Measurements from ENCODE around the gene ZRANB2. TPM values are rescaled to one million over a fixed set of nuclear protein-coding genes. Genes with fewer than 3 reads are reported as not detected.

Gene ZRANB2
- total RNA-seq, 1 donor from 2014 or later = 45.3 TPM

DNA sequence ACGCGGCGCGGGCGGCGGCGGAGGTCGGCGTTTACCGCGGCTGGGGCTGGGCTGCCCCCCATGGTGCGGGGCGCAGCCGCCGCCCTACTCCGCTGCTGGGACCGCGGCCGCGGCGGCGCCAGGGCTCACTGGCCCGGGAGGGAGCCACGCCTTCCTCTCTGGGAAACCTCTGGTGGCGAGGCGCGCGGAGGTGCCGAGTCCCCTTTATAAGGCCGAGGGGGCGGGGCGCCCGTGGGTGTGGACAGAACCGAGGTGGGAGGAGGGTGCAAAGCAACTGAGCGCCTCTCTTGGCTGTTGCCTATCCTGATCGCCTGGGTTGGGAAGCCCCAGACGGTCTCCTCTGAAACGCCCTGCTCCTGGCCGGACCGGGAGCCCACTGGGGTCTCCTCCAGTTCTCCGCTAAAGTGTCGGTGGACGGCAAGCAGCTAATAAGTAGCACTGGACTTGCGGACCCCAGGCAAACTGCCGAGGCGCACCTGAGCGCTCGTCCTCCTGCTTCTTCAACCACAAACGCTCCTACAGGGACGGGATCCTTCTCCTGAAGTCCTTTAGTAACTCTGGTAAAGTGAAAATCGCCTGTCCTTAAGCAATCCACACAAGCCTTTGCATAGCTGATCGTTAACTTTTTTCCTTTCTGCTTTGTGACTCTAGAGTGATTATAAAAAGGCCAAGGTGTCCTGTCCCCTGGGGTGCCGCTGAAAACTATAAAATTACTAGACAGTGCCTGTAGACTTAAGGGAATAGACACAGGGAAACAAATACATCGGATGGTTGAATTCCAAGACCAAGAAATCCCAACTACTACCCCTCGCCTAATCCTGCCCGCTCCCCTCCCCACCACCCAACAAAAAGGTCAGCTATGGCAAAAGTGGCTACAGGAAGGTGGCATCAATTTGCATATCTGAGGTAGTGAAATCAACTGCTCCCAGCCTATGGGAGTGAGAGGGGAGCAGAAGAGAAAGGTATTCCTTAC lies 32.9 kb downstream of the ZRANB2 start, which contains the start of gene PTGER3:
Gene PTGER3, minus strand, starts transcription at position 182 of the 973 bp plus-strand sequence. CDS start 239 bp downstream, outside the sequence.
- Histone ChIP-seq H3K27me3 (ENCODE audit: control insufficient read depth, insufficient read depth, low read length) (peaks cover 22% of the 10 kb centered on the region), H3K4me3 (ENCODE audit: low read depth, low read length) (peak within 1 kb of the TSS; percentile 33), H3K36me3 (ENCODE audit: control insufficient read depth, insufficient read depth, low read length) (no peaks in the 10 kb centered on the region)
- DNase-seq (ENCODE audit: low read depth) = no peak
- TF ChIP-seq, protein P1, sequence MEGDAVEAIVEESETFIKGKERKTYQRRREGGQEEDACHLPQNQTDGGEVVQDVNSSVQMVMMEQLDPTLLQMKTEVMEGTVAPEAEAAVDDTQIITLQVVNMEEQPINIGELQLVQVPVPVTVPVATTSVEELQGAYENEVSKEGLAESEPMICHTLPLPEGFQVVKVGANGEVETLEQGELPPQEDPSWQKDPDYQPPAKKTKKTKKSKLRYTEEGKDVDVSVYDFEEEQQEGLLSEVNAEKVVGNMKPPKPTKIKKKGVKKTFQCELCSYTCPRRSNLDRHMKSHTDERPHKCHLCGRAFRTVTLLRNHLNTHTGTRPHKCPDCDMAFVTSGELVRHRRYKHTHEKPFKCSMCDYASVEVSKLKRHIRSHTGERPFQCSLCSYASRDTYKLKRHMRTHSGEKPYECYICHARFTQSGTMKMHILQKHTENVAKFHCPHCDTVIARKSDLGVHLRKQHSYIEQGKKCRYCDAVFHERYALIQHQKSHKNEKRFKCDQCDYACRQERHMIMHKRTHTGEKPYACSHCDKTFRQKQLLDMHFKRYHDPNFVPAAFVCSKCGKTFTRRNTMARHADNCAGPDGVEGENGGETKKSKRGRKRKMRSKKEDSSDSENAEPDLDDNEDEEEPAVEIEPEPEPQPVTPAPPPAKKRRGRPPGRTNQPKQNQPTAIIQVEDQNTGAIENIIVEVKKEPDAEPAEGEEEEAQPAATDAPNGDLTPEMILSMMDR (IDR thresholded peaks at IDR 0.05; ENCODE audit: insufficient read depth, low read length, poor library complexity, severe bottlenecking) = no peak

DNA sequence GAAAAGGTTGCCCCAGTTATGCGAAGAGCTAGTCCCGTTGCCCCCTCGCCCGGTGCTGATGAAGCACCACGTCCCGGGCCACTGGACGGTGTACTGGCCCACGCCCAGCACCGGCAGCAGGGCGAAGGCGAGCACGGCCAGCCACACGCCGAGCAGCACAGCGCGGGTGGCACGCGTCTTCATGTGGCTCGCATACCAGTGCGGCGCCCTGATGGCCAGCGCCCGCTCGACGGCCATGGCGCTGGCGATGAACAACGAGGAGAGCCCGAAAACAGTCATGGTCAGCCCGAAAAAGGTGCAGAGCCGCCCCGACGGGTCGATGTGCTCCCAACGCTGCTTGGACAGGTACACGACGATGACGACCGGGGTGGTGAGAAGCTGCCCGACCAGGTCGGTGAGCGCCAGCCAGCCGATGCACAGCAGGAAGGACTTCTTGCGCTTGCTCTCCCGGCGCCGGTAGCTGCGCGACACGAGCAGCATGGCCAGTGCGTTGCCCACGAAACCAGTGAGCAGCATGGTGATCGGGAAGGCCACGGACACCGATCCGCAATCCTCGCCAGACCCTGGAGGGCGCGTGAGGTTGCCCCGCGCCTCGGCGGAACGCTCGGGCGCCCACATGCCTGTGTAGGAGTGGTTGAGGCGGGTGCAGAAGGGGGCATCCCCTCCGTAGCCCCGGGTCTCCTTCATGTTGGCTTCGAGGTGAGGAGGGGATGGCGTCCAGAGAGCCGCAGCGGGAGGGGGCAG lies 33.8 kb downstream of the ZRANB2 start:
- Histone ChIP-seq H3K4me3 (ENCODE audit: low read depth, low read length) (peak overlapping the region; percentile 33), H3K27me3 (ENCODE audit: control insufficient read depth, insufficient read depth, low read length) (peaks cover 22% of the 10 kb centered on the region), H3K36me3 (ENCODE audit: control insufficient read depth, insufficient read depth, low read length) (no peaks in the 10 kb centered on the region)
- TF ChIP-seq, protein P1 (IDR thresholded peaks at IDR 0.05; ENCODE audit: insufficient read depth, low read length, poor library complexity, severe bottlenecking) = no peak
- no peak for DNase-seq (ENCODE audit: low read depth)

DNA sequence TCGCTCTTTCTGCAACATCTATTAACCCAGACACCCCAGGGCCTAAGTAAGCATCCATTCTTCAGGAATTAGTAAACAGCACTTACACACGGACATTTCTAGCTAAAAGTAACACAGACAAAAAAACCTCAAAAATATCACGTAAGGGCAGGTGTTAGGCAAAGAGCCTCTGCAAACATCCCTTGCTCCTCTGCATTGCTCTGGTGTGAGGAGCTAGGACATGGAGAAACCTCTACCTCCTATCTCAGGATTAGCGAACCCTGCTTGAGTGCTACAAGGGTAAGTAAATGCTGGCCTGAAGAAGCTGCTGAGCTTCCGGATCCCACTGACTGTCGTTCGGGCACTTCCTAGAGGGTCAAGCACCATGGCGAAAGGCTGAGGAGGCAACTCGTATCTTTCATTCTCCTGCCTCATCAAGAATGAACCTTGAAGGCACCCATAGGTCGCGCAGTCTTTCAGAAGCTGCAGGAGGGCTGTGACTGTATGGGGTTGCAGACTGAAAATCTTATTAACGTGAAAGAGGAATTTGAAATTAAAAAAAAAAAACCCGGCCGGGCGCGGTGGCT lies 35.3 kb downstream of the ZRANB2 start:
- no peak for DNase-seq (ENCODE audit: low read depth)
- H3K36me3 ChIP-seq (ENCODE audit: control insufficient read depth, insufficient read depth, low read length) = no peaks in the 10 kb centered on the region
- peaks cover 22% of the 10 kb centered on the region for H3K27me3 ChIP-seq (ENCODE audit: control insufficient read depth, insufficient read depth, low read length)
- no peak overlapping the region for H3K4me3 ChIP-seq (ENCODE audit: low read depth, low read length)
- TF ChIP-seq, protein P1 (IDR thresholded peaks at IDR 0.05; ENCODE audit: insufficient read depth, low read length, poor library complexity, severe bottlenecking) = no peak

DNA sequence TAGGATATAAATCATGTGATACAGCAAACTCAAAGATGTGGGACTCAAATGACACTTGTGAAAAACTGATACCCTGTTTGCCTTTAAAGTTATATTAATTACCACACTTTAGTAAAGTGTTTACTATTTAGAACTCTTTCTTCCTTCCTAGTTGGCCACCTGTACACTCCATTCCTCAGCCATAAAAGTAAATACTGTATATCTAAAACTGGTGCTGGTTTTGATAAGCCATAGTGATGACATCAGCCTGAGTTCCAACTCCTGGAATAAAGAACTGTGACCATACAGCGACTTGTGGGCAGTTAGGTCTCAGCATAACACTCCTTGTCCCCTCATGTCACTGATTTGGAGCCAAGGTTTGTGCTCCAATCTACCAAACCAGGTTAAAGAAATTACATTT lies 36.0 kb downstream of the ZRANB2 start:
- no peak for DNase-seq (ENCODE audit: low read depth)
- Histone ChIP-seq H3K36me3 (ENCODE audit: control insufficient read depth, insufficient read depth, low read length) (no peaks in the 10 kb centered on the region), H3K27me3 (ENCODE audit: control insufficient read depth, insufficient read depth, low read length) (peaks cover 22% of the 10 kb centered on the region), H3K4me3 (ENCODE audit: low read depth, low read length) (no peak overlapping the region)
- TF ChIP-seq, protein P1 (IDR thresholded peaks at IDR 0.05; ENCODE audit: insufficient read depth, low read length, poor library complexity, severe bottlenecking) = no peak

DNA sequence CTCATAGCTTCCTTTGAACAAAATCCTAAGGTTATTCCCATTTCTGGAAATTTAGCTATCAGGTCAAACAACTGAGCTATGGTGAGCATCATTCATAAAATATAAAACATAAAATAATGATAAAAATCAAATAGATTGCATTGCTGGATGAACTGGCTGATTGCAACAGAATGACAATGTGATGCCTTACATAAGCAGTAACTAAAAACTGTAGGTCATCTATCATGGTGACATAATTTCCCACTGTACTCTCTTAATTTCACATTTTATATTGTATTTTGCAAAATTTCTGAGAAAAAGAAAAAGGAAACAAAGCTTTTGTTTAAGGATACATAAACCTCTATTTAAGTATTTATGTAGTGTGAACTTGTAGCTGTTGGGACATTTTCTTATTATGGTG lies 37.8 kb downstream of the ZRANB2 start:
- Histone ChIP-seq H3K4me3 (ENCODE audit: low read depth, low read length) (no peak overlapping the region), H3K27me3 (ENCODE audit: control insufficient read depth, insufficient read depth, low read length) (peaks cover 18% of the 10 kb centered on the region), H3K36me3 (ENCODE audit: control insufficient read depth, insufficient read depth, low read length) (no peaks in the 10 kb centered on the region)
- DNase-seq (ENCODE audit: low read depth) = no peak
- TF ChIP-seq, protein P1 (IDR thresholded peaks at IDR 0.05; ENCODE audit: insufficient read depth, low read length, poor library complexity, severe bottlenecking) = no peak

Measured in kidney epithelial cell (primary cell).